Activated naive CD8-positive, alpha-beta T cell treated with anti-CD3 and anti-CD28 coated beads for 36 hours (primary cell): ENCODE data around the gene ARL4C. TPM values are rescaled to one million over a fixed set of nuclear protein-coding genes. Genes with fewer than 3 reads are reported as not detected.

ENCODE experiments used
- DNase-seq: peaks from one replicate; pipeline ENCODE4 v3.0.0; 2021
- H3K27ac Mint-ChIP-seq: one replicate; pipeline ENCODE4 v1.8.0; 2022; ENCODE audit warnings: mild to moderate bottlenecking, moderate library complexity, mixed read lengths
- H3K27me3 Mint-ChIP-seq: one replicate; pipeline ENCODE4 v1.8.0; 2022; ENCODE audit warnings: mild to moderate bottlenecking, mixed read lengths
- H3K36me3 Mint-ChIP-seq: one replicate; pipeline ENCODE4 v1.8.0; 2021; ENCODE audit warnings: mild to moderate bottlenecking, mixed read lengths
- H3K4me1 Mint-ChIP-seq: one replicate; pipeline ENCODE4 v1.8.0; 2021; ENCODE audit warnings: mixed read lengths
- H3K4me3 Mint-ChIP-seq: one replicate; pipeline ENCODE4 v1.8.0; 2022; ENCODE audit warnings: mild to moderate bottlenecking, moderate library complexity, mixed read lengths
- H3K9me3 Mint-ChIP-seq: one replicate; pipeline ENCODE4 v1.8.0; 2022; ENCODE audit warnings: mixed read lengths
- total RNA-seq, 2 experiments: library from RNA; stranded (reverse); gene quantifications; one replicate each; pipeline ENCODE4 v1.2.3, GENCODE V29; 2021

Gene ARL4C
- total RNA-seq, 2 experiments from 2014 or later: 65.1 to 65.5 TPM

GRCh38 chr2:234450431-234451124 is 46.3 kb downstream of the ARL4C start:
- DNase-seq: no peak
- peaks cover 81% of the 10 kb centered on the region for H3K4me1 Mint-ChIP-seq
- H3K9me3 Mint-ChIP-seq: peaks cover 8% of the 10 kb centered on the region
- H3K36me3 Mint-ChIP-seq: peaks cover 89% of the 10 kb centered on the region
- H3K4me3 Mint-ChIP-seq: peak overlapping the region; percentile 88
- H3K27me3 Mint-ChIP-seq: no peaks in the 10 kb centered on the region
- H3K27ac Mint-ChIP-seq: peak overlapping the region; percentile 94

GRCh38 chr2:234448506-234449184 is 48.2 kb downstream of the ARL4C start:
- Mint-ChIP-seq H3K27ac (peak overlapping the region; percentile 97), H3K36me3 (peaks cover 91% of the 10 kb centered on the region), H3K4me1 (peaks cover 89% of the 10 kb centered on the region), H3K4me3 (peak overlapping the region; percentile 37), H3K27me3 (no peaks in the 10 kb centered on the region), H3K9me3 (peaks cover 13% of the 10 kb centered on the region)
- DNase-seq: no peak

GRCh38 chr2:234447963-234448362 is 48.9 kb downstream of the ARL4C start:
- Mint-ChIP-seq H3K9me3 (peaks cover 13% of the 10 kb centered on the region), H3K4me3 (no peak overlapping the region)

GRCh38 chr2:234447189-234447588 is 49.7 kb downstream of the ARL4C start:
- H3K4me1 Mint-ChIP-seq: peaks cover 91% of the 10 kb centered on the region
- no peak for DNase-seq
- peaks cover 13% of the 10 kb centered on the region for H3K9me3 Mint-ChIP-seq

More at GRCh38 chr2:234447963-234448362, 48.9 kb downstream of the ARL4C start:
- Mint-ChIP-seq H3K27ac (peak overlapping the region; percentile 97), H3K4me1 (peaks cover 92% of the 10 kb centered on the region), H3K36me3 (peaks cover 87% of the 10 kb centered on the region), H3K27me3 (no peaks in the 10 kb centered on the region)
- DNase-seq: no peak

GRCh38 chr2:234446404-234447076 is 50.3 kb downstream of the ARL4C start:
- H3K27me3 Mint-ChIP-seq: no peaks in the 10 kb centered on the region
- H3K27ac Mint-ChIP-seq: peak overlapping the region; percentile 97
- H3K4me3 Mint-ChIP-seq: peak overlapping the region; percentile 72
- peak; percentile 82 for DNase-seq
- H3K9me3 Mint-ChIP-seq: peaks cover 13% of the 10 kb centered on the region
- H3K36me3 Mint-ChIP-seq: peaks cover 73% of the 10 kb centered on the region
- H3K4me1 Mint-ChIP-seq: peaks cover 88% of the 10 kb centered on the region

More at GRCh38 chr2:234447189-234447588, 49.7 kb downstream of the ARL4C start:
- Mint-ChIP-seq H3K27me3 (no peaks in the 10 kb centered on the region), H3K27ac (peak overlapping the region; percentile 97), H3K36me3 (peaks cover 79% of the 10 kb centered on the region), H3K4me3 (no peak overlapping the region)

GRCh38 chr2:234444893-234445292 is 52.0 kb downstream of the ARL4C start:
- peaks cover 62% of the 10 kb centered on the region for H3K36me3 Mint-ChIP-seq
- peak overlapping the region; percentile 71 for H3K4me3 Mint-ChIP-seq
- DNase-seq: peak; percentile 69
- H3K27me3 Mint-ChIP-seq: no peaks in the 10 kb centered on the region
- H3K27ac Mint-ChIP-seq: peak overlapping the region; percentile 99
- peaks cover 75% of the 10 kb centered on the region for H3K4me1 Mint-ChIP-seq
- peaks cover 8% of the 10 kb centered on the region for H3K9me3 Mint-ChIP-seq

- Mint-ChIP-seq H3K4me1 (peaks cover 70% of the 10 kb centered on the region), H3K27me3 (no peaks in the 10 kb centered on the region), H3K4me3 (no peak overlapping the region), H3K36me3 (peaks cover 56% of the 10 kb centered on the region), H3K27ac (peak overlapping the region; percentile 99), H3K9me3 (peaks cover 6% of the 10 kb centered on the region)
- DNase-seq: no peak
These were observed 52.6 kb downstream of the ARL4C start for GRCh38 chr2:234444242-234444730.
